Measurements from ENCODE around the gene DNAAF2.

GRCh38 chr14:49586673-49587460, 48.2 kb downstream of the DNAAF2 start:
- TF ChIP-seq CTCF (IDR thresholded peaks at IDR 0.05) (peak; percentile 57 to 93 (median 78)), POLR2A (IDR thresholded peaks at IDR 0.05) (no peak)
